CD4-positive, alpha-beta T cell treated with Interleukin-17A for 1 hour (primary cell): ENCODE results near the gene TNS3.

Source experiments
- DNase-seq: peaks from one replicate; pipeline ENCODE4 v3.0.0-alpha.2; 2020

TNS3 gene

DNA sequence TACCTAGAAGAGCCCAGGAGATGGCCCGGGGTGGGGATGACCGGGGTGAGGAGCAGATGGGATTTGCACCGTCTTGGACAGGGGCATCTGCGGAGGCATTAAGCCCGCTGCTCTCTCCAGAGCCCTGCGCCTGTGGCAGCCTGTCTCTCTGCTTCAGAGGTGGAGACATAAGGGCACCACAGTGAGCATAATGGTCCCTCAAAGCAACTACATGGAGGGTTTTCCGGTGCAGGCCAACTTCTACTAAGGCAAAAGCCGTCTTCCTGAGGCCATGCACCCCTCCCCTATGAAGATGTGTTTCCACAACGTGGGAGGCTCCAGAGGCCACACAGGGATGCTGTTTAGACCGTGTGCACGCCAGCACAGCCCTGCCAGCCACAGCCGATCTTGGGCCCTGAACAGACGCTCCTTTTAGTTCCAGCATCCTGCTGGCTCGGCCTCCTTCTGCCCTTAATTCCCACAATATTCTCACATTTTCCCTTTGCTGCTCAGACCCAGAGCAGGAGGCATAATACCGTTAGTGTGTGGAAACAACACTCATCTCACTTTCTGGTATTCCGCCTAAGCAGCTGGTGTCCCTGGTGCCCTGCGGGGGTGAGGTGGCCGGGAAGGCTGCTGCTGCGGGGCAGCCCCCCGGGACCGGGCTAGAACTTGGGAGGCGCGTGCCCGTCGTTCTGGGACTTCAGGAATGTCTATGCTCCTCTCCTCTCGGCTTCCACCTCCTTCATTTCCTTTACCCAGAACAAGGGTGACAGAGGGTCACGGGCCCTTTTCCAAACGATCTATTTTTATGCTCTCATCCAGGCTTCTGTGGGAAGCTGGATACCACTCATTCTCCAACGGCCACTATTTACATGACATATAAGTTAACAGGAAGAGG is 266.9 kb downstream of the TNS3 start:
- DNase-seq, result no peak

DNA sequence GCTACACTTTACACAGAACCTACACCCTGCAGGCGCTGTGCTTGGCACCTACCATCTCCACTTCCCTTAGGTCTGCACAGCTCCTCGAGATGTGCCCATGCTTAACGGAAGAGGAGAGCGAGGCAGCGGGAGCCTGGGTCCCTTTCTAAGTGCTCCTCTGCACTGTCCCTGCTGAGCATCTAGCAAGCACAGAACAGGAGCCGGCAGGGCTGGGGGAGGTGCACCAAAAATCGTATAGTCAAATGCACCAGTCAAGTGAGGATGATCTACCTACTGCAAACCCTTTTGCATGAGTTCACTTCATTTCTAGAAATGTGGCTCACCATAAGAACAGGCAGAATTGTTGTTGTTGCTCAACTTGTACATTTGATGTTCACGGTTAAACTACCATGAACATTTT is 267.7 kb downstream of the TNS3 start:
- no peak for DNase-seq

DNA sequence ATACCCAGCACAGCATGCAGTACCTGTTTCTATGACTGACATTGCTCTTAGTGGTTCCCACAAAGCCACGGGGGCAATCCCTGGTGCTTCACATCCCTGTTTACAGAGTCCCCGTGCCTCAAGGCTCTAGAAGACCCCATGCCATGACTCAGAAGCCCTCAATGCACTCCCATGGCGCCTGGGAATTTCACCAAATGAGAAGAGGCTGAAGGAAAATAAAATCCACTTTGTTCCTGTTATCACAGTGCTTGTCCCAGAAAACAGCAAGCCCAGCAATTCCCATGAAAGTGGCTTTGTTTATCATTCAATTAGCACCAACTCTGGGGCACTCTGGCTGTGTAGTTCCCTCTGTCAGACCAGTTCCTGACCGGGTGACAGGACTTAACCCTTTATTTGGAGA is 268.3 kb downstream of the TNS3 start:
- DNase-seq, result no peak

DNA sequence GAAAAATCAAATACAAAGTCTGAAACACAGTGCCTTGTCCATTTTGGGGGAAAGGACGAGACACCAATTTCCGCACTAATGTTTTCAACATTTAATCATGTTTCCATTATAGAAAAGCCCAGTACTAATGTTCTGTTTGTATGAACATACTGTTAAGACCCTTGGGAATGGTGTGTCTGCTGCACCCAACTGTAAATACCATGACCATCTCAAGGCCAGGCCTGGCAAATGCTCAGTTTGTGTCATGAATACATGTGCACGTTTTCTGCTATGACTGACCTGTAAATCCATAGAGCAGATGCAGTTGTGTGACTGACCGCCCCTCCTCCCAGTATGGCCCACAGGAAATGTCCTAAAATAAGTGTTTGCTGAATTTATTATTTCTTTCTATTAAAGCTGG is 270.0 kb downstream of the TNS3 start:
- no peak for DNase-seq

DNA sequence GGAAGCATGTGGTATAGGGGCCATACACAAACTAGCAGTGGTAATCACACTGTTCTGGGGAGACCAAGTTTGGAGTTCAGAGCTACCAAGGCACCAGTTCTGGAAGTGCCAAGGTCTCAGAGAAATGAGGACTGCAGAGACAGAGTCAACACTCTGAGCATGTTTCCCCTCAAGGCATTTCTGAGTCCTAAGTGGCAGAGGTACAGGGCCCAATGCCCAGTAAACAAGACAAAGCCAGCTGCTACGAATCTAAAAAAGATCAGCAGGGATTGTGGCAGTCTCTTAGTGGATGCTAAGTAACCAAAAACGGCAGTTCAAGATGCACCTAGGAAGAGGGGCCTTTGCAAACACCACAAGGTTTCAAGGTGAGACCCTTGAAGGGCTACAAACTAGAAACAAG is 271.9 kb downstream of the TNS3 start:
- no peak for DNase-seq

DNA sequence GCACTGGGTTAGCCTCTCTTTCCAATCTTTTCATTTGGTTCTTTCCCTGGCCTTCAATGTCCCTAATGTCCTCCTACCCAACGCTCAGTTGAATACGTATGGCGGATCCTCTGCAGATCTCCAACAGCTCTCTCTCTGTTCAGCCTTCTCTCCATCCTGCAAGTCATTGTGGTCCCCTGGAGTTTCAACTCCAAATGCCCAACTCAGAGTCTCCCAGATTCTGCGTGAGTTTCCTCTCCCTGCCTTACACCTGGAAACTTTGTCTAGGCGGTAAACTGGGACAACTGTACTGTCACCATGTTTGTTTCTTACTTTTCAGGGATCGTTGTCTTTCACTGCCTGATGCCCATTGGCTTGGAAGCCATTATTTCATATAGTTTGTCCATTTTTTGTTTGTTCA is 273.1 kb downstream of the TNS3 start:
- DNase-seq, result no peak

DNA sequence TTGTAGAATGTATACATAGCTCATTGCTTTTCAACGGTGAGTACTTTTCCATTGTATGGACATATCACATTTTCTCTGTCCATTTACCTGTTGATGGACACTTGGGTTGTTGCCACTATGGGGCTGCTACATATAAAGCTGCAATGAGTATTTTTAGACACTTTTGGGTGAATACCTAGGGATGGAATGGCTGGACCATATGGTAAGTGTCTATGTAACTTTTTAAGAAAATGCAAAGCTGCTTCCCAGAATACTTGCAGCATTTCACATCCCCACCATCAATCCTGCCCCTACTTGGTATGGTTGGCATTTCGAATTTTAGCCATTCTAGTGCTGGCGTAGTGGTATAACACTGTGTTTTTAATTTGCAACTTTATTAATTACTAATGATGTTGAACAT is 274.6 kb downstream of the TNS3 start:
- no peak for DNase-seq

DNA sequence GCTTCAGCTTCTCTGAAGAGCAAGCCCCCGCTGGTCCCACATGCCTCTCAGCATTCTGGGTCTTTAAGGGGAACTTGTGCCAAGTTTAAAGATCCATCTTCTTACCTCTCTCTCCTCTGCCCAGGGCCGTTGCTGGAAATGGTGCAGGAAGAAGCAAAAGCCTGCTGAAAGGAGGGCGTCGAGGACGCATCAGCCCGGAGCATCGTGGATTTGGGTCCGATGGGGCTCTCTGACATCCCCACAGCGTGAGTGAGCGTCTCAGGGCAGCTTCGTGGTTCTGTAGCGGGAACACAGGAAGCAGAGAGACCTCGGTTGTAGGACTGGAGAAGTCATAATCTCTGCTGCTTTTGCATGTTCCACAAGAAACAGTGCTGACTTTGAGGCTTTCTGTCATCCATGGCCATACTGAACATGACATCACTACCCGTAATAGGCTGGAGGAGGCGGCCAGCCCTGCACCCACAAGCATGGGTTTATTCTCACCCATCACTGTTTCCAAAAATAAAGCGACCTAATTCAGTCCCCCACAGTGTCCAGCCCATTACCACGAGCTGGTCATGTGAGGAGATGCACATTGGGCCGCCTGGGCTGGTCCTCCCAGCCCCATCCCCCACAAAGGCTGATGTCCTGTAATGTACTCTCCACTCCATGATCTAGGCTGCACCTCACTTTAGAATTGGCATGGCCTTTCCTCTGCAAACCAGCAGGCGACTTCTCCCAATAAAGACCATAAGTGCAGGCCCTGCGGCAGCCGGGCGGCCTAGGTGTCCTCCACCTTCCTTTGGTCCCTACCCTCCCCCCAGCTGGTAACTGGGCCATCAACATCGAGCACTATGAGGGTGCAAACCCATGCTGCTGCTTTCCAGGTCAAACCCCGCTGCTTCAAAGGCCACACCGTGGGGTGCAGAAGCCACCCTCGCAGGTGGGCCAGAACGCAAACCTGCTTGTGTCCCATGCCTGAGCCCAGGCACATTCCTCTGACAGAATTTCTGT is 276.9 kb downstream of the TNS3 start:
- no peak for DNase-seq

DNA sequence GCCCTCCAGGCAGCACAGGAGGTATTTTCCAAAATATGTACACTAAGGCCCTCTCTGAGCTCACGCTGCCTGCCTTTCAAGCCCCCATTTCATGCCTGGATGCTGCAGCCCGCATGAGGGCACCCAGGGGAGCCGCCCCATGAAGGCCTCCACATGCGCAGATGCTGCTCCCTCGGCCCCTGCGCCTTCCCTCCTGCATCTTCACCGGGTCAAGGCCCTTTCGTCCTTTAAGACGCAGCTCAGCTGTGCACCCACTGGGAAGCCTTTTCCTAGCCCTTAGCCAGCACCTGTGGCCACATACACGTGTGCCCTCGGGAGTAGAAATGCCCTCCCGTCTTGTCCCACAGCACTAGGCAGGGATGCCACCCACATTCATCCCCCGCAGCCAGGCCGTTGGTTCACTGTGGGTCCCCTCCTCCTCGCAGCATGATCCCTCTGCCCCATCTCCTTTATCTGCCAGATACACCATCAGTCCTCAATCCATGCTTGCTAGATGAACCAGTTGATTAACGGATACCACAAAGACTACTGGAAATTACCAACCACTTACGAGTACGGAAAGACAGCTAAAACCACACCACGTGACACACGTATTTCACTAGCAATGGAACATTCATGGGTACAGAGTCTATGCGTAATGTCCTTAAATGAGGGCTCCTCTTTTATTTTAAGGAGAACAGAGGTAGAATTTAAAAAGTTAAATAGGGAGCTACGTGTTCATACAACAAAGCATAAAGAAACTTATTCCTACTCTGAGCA is 278.0 kb downstream of the TNS3 start:
- no peak for DNase-seq

DNA sequence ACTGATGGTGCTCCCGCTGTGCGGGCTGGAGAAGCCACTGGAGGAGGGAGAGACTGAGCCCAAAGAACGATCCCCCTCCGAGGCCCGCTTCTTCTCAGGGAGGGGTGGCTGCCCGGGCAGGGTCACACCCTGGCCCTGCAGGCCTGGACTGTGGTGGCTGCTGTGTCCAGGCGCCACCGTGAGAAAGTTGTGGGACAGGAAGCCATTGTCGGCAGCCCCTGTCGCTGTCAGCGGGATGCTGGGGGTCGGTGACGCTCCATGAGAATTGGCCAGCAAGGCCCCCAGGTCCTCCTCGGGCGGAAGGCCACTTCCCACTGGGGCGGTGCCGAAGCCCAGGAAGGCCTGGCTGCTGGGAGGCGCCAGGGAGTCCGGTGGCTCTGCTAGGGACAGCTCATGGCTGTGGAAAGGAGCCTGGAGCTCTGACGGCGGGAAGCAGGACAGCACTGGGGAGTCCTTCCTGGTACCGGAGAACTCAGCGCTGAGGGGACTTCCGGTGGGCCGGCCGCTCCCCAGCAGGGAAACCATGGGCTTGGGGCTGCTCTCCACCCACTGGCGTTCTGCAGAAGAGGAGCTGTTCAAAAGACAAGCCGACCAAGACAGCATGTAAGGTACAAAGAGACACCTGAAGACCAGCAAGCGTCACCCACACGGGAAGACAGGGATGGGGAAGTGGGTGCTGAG is 278.8 kb downstream of the TNS3 start:
- no peak for DNase-seq

DNA sequence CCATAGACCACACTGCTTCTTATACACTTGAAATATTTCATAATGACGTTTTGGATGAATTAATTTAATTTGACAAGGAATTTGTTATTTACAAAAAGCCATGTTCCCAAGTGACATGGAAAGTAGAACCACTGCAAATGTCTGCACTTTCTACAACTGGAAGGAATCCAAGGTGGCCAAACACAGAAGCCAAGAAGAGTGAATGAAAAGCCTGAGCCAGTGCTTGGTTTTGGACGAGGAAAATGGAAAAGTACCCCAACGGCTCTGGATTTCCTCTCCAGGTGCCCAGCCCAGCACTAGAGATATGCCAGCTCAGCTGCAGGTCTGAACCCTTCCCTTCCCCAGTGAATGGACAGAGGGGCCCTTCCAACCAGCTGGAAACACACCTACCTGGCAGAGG is 279.4 kb downstream of the TNS3 start:
- no peak for DNase-seq

DNA sequence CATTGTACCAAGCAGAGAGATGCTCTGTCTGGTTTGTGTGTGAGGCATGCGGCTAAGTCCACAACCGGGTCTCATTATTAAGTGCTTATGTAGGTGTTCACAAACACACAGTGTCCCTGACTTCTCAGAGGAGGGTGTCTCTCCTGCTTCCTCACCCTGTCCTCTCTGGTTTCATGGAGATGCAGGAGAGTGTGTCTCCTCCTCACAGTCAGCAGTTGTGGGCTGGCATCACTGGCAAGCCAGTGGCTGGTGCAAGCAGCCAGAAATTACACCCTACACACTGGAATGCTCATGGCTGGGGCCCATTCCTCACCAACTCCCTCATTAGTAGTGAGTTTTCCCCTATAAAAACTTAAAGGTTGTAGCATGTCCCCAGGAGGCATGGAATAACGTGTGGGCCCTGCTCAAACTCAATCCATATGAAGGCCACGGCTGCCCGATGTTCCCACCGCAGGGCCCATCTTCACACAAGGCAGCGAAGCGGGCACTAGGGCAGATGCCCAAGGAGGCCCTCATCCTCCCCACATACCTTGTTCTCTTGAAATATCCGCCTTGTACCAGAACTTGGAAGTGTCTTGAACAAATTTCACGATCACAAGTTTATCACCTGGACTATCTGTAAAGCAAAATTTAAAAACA is 280.1 kb downstream of the TNS3 start:
- DNase-seq, result no peak

DNA sequence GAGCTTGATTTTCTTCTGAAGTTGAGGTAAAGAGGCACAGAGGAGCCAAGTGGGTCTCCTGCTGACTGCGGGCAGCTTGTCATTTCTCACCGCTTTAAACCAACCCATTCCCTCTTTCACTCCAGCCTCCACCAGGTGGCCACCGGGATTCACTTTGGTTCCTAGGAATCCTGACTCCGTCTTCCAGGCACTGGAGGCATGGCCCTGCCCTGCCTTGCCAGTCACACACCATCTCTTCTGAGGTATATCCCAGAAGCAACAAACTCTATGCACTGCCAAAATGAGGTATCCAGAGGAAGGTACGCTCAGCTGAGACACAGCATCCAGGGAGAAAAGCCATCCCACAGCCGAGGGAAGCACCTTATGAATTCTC is 280.8 kb downstream of the TNS3 start:
- DNase-seq, result no peak

DNA sequence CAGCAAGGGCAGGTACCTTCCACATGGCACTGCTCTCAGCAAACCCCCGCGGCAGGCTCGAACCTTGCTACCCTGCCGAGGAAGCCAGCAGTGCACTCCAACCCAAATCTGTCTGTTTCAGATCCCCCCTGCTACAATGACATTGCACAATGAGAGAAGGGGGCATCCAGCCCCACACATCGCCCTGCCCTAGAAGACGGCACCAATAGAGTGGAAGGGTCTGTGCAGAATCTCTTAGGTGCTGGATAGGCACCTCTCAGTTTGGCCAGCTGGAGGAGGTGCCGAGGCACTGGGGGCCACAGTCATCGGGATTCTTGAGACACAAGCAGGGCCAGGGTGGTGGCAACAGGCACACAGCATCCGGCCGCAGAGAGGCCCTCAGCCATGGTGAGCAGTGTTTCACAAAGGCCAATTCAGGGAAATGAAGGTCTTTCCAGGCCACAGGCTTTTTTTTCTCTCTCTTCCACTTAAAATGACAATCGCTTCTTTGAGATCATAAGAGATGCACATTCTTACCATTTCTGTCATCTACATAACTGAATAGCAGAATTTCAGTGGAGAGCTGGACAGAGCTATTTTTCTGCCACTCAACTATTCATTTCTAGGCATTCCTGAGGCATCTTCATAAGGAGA is 281.3 kb downstream of the TNS3 start:
- no peak for DNase-seq

DNA sequence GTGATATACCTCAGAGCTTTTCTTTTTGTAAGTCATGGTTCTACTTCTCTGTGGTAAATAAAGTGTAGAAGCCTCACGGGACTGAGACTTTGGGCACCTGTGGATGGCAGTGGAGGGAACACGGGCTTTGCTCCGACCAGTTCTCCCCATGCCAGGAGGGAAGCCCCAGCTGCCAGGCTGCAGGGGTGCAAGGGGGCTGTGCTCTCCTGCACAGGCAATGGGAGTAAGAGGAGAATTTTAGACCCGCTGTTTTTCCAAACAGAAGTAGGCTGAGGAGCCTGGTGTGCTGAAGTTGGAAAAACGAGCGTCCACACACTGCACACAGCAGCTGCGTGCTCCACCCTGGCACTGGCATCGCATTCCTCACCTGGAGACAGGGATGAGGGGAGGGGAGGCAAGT is 282.4 kb downstream of the TNS3 start:
- no peak for DNase-seq

DNA sequence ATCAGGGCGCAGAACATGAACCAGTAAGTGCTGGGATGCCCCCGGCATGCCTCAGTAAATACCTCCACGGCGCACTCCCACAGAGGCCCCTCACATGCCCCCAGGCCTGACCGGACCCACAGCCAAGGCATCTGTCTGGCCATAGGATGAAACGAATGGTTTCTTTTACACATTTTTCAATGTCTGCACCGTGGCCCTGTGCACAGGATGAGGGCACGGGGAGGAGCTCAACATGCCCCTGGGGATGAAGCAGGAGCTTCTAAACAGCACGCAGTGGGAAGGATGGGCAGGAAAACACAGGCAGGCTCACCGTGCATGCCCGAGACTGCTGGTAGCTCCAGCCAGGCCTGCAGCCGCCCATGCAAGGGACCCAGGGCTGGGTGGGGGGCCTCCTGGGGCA is 283.3 kb downstream of the TNS3 start:
- DNase-seq, result no peak

DNA sequence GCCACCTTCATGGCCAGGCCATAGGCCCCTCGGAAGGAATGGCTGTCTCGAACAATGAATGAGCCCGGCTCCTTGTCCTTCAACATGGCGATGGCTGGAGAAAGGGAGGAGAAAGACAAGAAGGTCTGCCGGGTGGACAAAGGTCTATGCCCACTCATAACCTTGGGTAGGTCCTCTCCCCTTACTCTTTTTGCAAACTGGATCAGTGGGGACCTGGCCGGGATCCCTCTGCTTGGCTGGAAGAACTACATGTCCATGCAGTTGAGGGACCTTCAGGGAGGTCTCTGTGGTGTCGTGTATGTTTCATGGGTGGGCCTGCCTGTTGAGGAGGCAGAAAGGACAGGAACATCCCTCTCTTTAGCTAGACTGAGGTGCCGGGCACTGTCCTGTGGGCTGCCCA is 284.8 kb downstream of the TNS3 start:
- DNase-seq, result no peak

DNA sequence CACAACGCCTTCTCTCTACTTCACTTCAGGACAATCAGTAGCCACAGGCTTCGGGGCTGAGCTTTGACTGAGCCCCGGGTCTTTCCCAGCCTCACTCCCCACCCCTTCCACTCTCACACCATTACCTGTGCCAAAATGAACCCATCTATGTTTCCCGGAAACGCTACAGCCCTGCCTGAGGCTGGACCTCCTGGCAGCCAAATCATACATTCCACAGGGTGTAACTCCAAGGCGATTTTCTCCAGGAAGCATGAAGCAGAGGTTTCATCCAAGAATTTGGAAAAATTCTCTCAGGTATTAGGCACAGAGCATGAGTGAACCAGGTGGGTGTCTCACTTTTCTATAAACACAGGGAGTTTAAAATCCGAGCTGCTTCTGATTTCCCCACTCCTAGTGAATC is 286.3 kb downstream of the TNS3 start:
- no peak for DNase-seq

DNA sequence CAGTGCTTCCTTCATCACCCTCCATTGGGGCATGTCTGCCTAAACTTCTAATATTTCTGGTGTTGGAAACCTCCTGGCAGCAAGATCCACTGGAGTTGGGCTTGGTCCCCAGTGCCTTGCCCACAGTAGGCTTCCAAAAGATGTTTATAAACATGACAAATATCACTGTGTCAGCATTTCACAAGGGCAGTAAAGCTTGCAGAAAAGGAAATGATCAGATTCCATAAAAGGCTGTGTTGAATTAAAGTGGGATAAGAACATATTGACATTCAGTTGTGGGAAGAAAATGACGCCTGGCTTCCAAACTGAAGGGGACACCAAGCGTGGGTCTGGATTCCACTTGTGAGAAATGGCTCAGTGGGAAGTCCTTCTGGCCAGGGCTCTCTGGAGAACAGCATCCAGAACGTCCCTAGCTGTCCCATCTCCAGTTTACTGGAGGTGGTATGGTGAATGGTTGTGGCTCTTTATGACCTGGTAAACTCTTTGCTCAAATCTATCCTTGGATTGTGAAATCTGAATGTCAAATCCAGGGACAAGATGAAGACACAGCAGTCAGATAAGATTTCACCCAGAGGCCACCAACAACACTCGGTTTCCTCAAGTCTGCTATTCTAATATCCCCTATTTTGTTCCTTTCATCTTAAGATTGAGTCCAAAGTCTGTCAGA is 287.2 kb downstream of the TNS3 start:
- no peak for DNase-seq

DNA sequence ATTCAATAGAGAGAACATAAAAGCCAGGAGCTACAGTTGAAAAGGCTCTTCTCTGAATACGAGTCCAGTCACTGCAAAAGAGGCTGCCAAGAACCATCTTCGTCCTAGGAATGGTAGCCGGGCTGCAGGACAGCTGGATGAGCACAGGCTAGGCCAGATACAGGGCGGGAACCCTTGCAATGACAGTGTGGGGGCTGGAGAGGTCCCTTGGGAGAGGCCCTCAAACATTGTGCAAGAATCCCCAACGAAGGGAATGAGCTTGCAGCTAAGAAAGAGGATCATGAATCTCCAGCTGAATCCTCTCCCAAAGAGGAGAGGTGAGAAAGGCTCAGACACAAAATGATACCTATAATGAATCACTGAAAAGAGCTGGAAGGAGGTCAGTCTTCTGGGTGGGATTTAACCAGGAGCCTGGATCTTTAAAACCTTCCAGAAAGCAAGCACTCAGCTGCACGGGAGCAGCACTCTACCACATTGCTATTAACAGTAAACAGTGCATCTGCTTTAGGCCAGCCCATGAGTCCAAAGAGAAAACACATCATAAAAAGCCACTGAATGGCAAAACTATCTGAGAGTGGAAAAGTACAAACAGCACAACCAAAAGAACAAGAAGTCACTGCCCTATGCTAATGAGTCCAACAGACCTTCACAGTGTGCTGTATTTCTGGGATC is 287.9 kb downstream of the TNS3 start:
- DNase-seq, result no peak
